Measurements from ENCODE around the gene TLE3.

DNA sequence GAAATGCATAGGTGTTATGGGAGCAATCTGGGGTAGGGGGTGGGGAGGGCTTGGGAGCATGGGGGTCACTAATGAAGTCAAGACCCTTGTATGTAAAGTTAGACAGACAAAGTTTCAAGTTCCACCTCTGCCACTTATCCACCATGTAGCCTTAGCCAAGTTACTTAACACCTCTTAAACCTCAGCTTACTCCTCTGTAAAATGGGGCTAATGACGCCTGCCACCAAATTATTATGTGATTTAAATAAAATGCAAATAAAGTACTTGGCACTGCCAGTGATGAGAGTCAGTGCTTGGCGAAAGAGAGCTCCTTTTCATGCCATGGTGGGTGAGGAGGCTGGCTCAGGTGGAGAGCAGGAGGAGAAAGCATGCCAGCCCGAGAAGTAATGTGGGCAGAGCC lies 18.6 kb upstream of the TLE3 start:
- TF ChIP-seq POLR2A (IDR thresholded peaks at IDR 0.05), result no peak
- TF ChIP-seq, protein P1, sequence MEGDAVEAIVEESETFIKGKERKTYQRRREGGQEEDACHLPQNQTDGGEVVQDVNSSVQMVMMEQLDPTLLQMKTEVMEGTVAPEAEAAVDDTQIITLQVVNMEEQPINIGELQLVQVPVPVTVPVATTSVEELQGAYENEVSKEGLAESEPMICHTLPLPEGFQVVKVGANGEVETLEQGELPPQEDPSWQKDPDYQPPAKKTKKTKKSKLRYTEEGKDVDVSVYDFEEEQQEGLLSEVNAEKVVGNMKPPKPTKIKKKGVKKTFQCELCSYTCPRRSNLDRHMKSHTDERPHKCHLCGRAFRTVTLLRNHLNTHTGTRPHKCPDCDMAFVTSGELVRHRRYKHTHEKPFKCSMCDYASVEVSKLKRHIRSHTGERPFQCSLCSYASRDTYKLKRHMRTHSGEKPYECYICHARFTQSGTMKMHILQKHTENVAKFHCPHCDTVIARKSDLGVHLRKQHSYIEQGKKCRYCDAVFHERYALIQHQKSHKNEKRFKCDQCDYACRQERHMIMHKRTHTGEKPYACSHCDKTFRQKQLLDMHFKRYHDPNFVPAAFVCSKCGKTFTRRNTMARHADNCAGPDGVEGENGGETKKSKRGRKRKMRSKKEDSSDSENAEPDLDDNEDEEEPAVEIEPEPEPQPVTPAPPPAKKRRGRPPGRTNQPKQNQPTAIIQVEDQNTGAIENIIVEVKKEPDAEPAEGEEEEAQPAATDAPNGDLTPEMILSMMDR (IDR thresholded peaks at IDR 0.05 in 8 of 11, conservative IDR thresholded peaks at IDR 0.05 in 3 of 11), result no peak
- TF ChIP-seq POLR2AphosphoS5 (IDR thresholded peaks at IDR 0.05), result no peak

Data from spleen (tissue), 7 donors.